HG02943 (cell line): ENCODE measurements around the gene TMEM117.
"Not testable (repeated sequence)": the region's sequence is repeated elsewhere in the genome, so short reads cannot be mapped to it uniquely, and the experiment has no call there.

Experiments used
- ATAC-seq: cut with Tn5 transposase; IDR thresholded peaks from one replicate; pipeline ENCODE4 v1.9.1; 2021; ENCODE audit warnings: mild to moderate bottlenecking, low read depth, moderate library complexity; ENCODE audit not compliant: unreplicated experiment

Gene TMEM117

GRCh38 chr12:44002607-44003006, 166.7 kb downstream of the TMEM117 start:
- no peak for ATAC-seq

DNA sequence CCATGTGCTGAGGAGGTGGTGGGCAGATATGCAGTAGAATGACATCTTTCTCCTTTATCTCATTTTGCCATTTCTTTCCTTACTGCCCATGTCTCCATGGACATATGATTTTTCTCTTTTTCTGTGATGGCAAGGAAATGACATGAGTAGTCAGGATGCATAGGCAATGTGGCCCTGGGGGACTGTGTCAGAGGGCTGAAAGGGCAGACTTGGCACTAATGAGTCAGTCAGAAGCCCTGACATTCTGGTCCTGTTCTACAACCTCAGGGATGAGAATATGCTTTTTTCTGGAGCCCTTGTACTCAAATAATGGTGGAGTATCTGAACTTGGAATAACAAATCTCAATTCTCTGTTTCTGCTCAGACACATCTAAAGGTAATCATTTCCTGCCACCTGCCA, 167.8 kb downstream of the TMEM117 start:
- no peak for ATAC-seq

DNA sequence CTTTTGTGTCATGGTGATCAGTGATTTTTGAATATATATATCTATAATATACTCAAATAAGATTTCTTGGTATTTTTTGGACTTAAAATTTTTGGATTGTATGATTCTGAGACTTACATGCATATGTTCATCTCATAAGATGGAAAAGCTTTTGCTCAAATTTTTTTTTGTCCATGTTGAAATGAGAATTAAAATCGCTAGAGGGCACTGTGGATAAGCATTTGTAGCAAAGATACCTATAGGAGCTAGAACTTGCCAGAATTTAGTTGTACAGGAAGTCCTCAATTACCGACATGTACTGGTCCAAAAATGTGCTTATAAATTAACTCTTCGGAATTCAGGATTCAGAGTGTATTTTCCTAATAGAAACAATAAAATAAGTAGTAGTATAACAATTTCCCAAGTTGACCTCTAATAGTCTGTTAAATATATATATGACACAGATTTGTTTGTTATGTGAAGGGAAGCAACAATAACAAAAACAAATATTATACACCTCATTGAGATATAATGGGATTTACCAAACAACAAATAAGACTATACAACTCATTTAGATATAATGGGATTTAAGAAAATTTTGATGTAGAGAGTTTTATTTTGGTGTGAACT, 179.6 kb downstream of the TMEM117 start:
- ATAC-seq, result no peak

DNA sequence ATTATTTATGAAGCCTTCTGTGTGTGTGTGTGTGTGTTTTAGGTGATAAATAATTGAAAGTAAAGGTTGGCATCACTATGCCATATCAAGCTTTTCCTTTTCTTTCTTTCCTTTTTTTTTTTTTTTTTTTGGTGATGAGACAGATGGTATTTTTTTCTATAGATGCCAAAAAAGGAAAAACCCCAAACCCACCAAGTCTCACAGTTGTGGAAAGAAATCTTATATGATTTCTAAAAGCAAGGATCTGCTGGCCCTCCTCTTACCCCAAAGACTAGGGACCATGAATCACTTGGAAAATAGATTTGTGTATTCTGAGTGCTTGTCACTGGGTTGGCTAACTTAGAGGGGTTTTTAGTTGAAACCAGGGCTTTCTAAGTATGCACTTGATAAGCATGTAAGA, 181.3 kb downstream of the TMEM117 start:
- ATAC-seq, result no peak

DNA sequence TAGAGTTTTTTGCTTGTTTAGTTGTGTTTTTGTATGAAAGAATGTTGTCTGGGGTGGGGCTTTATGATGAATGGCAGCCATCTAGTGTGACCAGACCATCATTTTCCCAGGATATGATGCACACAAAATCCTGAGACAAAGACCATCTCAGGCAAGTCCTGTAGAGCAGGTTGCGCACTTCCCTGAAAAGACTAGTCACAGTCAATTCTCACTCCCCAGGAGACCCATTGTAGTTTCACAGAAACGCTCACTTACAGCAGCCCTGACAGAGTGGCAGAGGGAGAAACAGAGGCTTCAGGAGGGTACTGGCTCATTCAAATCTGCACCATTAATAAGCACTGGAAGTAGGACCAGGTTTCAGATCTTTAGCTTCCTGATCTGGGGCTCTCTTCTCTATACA, 183.2 kb downstream of the TMEM117 start:
- no peak for ATAC-seq

DNA sequence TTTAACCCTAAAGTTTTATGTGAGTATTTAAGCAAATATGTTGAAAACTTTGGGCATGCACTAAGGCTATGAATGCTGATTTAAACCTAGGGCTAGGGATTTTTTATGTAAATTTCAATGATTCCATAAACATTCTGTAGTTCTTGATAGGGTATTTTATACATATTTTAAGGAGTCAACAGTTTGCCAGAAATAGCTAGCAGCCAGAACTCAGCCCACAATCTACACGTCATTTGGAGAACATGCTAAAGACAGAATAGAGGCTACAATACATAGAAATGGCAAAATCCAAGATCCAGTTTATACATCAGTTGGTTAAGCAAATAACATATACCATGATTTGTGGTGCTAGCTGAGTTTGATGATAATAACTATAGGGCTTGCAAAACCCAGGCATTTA, 184.7 kb downstream of the TMEM117 start:
- ATAC-seq, result no peak

DNA sequence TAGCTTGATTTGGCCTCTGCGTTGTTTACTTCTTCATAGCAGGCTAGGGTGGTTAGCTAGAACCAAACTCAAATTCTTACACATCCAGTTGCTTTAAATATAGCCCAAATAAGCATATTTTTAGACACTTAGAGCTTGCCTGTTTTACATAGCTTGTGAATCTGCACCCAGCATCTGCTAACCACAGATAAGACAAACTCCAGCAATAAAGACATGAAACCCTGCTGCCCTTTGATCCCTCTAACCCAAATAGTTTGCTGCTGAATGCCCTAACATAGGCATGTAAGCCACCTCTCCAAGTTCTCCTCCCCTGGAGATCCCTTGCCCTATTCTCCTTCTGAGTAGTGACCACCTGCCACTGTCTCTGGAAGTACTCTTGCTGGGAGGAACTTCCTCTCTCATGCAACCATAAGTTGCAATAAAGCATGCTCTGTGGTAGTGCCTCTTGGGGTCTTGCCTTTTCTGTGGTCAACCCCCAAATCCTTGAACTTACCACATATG, 185.6 kb downstream of the TMEM117 start:
- ATAC-seq, result peak; percentile 73

DNA sequence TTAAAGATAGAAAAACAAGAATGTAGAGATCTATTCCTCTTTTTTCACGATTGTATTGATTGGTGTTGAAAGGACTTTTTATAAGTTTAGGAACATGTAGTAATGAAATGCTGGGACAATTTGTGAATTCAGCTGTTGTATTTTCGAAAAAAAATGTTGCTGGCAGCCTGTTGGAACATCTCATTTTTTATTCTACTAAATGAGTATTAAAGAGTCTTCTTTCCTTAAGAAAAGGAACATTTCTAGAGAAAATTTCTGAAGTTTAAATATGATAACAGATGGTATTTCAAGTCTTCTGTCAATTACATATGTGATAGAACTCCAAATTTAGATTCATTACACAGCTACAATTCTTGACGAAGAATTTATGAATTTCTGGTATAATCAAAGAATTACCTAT, 189.6 kb downstream of the TMEM117 start:
- ATAC-seq, result no peak

- no peak for ATAC-seq
Measured at GRCh38 chr12:44026046-44026445, 190.2 kb downstream of the TMEM117 start.

- not testable (repeated sequence) for ATAC-seq
Measured at GRCh38 chr12:44026926-44027325, 191.0 kb downstream of the TMEM117 start.

GRCh38 chr12:44029194-44029593, 193.3 kb downstream of the TMEM117 start:
- ATAC-seq, result no peak

DNA sequence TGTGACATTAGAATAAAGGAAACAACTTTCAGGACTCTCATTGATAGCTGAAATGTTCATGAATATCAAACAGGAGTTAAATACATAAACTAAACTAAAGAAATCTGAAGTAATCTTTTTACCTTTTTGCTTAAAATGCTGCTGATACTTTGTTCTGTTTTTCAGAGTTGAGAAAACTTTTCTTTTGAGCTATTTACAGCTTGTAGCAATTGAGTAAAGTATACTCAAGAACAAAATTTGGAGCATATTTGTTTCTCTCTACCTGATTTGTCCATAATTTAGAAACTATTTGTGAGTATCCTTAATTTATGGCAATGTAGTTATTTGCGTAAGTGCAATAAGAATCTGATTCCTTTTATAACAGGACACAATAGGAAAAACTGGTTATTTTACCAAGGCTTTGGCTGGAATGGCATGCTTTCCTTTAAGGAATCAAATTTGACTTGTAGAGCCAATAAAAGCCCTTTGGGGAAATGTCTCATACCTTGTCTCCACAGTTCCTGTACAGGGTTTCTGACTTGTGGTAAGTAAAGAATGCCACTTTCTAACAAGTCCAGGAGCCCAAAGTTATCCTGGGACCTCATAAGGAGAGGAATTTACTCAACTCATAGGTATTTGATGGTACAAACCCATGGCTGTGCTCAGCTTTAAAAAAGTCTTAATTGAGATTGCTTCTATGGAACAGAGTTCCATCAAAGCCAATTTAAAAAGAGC, 195.7 kb downstream of the TMEM117 start:
- ATAC-seq, result no peak

GRCh38 chr12:44034906-44035305, 199.0 kb downstream of the TMEM117 start:
- ATAC-seq, result no peak

DNA sequence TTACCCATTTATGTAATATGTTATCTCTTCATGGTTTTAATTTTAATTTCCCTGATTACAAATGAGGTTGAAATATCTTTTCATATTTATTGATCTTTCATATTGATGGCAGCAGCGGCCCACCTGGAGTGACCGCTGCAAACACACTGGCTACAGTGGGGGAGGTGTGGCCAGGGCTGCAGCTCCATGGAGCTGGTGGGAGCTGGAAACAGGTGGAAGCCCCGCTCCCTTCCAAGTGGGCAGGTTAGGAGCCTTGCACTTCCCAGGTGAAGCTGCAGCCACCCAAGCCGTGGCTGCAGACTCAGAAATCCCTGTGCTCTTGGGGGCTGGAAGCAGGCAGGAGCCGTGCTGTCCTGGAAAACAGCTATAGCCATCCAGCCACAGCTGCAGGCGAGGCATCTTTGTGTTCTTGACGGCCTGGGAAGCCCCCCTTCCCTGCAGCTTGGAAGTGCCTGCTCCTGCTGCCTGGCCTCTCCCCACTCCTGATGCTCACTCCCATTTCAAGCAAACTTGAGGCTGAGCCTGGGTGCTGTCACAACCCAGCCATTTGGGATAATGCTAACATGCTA, 201.1 kb downstream of the TMEM117 start:
- ATAC-seq, result no peak

DNA sequence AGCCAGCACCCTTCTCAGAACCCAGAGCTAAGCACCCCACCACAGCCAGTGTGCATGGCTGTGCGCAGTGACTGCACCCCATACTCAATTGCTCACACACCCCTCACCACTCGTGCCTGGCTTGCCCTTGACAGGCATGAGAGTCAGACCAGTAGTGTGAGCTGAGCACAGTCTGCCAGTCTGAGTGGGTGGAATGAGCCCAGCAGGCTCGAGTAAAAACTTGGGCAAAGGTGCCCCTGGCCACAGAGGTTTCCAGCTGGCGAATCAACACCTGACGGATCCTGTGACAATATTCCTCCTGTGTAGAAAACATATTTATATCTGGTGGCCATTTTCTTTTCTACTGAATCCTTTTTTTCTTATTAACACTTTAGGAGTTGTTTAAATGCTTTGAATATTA, 202.5 kb downstream of the TMEM117 start:
- ATAC-seq, result no peak

DNA sequence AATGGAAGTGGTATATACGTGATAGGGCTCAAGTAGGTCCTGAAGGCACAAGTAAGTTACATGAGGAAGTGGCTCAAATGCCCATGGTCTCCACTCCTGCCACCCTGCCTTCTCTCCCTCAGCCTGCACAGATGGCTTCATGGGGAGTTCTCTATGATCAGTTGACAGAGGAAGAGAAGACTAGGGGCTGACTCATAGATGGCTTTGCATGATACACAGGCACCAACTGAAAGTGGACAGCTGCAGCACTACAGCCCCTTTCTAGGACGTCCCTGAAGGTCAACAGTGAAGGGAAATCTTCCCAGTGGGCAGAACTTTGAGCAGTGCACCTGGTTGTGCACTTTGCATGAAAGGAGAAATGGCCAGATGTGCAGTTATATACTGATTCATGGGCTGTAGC, 208.6 kb downstream of the TMEM117 start:
- not testable (repeated sequence) for ATAC-seq

GRCh38 chr12:44046732-44047417, 211.0 kb downstream of the TMEM117 start:
- no peak for ATAC-seq

DNA sequence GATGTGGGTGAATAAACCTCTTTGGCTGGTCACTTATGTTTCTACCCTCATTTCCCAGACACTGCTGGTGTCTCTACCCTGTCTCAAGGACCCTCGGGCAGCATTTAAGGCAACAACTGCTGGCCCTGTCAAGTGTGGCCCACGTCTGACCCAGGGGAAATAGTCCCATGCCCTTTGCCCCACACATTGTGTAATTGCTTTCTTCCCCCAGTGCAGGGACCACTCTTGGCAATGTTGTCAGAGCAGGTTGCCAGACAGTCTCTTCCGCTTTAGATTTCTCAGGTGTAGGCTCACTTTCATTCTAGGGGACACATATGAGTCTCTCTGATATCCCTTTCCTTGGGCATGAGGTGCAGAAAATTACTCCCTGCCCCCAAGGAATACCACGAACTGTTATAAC, 216.7 kb downstream of the TMEM117 start:
- no peak for ATAC-seq

DNA sequence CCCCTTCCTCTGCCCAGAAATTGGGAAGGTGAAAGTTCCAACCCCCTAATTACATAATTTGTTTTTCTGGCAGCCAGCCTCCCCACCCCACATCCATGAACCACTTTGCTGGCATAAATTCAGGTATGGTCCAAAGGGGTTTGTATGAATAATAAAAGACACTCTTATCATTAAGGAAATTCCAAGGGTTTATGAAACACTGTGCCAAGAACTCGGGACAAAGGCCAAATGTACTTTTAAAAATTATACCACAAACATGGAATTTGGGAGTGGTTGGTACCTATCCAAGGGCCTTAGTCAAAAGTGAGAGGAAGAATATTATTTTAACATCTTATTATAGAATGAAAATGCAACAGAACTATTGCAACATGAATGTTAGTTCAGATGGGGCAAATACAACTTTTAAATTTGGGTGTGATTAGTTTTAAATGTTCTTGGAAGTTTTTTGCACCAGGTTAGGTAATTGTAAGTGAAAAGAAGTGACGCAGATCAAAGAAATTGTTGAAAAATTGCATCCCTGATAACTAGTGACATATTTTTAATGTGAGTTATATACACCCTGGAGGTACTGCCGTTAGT, 217.8 kb downstream of the TMEM117 start:
- no peak for ATAC-seq

GRCh38 chr12:44054281-44054680, 218.4 kb downstream of the TMEM117 start:
- no peak for ATAC-seq

- ATAC-seq, result no peak
Measured at GRCh38 chr12:44058366-44058765, 222.5 kb downstream of the TMEM117 start.
